NCI-H1105 (cell line): ENCODE measurements around the gene ARRDC3.
A peak's percentile ranks its signal among the peaks of the same experiment; 100 is the strongest.

ENCODE experiments used
- DNase-seq: peaks from one replicate; lab custom pipeline; 2025; lab: John Stamatoyannopoulos, UW

The ARRDC3 gene

DNA sequence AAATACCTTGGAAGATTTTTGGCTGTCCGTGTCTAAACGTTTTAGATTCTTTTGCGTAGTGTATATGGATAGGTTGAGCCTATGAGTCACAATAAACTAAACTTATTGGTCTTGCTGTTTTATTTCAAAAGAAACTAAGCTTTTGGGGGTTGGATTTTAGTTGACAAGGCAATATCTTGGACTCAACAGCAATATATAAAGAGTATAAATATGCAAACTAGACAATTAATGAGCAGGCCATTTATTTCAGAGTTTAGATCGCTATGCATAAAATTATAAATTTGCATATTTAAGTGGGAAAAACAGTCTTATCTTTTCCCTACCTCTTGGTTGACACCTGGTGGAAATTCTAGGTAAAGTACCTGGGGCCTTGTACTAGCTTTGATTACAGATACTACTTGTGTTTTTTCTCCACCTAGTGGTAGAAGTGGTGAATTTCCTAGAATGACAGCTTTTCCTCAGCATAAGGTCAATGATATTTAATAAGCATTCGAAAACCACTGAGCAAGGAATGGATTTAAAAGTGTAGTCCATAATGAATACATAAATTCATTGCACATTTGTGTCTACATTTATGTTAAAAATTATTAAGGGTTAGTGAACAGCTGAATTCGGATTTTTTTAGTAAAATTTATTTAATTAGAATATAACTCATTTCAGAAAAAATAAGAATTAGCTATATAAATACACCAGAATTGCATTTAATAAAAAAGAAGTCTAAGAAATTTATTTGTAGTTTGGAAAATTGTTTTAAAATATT, 1.7 kb upstream of the ARRDC3 start:
- DNase-seq = peak; percentile 60

DNA sequence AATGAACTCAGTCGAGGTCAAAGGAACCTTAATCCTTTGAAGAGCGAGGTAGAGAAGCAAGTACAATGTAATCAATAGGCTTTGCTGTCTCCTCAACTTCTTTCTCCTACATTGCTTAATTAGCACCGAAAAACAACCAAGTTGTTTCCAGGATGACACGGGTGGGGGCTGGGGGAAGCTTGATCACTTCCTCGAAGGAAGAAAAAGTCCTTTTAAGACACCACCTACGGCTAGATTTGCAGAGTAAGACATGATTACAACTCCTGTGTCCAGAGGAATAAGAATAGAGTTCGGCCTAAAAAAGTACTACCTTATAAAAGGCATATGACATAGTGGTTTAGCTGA, 811 bp upstream of the ARRDC3 start:
- no peak for DNase-seq

DNA sequence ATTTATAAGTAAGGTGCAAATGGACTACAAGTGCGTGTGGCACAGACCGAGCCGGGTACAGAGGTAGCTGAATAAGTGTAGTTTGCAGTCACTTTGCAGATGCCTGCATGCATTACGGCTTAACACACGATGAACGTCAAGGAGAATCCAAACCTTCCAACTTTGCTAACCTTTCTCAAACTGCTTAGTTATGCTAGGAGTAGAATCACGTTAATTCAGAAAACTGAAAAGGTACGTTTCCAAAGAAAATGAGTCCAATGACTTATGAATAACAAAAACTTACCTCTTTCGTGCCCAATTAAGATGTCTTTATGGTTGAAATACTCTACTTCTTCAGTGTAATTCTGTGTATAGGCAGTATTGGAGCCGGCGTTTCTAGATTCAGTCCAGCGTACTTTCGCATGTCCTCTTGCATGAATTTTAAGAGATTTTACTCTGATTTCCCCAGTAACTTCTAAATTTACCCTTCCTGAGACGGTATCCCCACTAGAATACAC, 539 bp downstream of the ARRDC3 start:
- no peak for DNase-seq

DNA sequence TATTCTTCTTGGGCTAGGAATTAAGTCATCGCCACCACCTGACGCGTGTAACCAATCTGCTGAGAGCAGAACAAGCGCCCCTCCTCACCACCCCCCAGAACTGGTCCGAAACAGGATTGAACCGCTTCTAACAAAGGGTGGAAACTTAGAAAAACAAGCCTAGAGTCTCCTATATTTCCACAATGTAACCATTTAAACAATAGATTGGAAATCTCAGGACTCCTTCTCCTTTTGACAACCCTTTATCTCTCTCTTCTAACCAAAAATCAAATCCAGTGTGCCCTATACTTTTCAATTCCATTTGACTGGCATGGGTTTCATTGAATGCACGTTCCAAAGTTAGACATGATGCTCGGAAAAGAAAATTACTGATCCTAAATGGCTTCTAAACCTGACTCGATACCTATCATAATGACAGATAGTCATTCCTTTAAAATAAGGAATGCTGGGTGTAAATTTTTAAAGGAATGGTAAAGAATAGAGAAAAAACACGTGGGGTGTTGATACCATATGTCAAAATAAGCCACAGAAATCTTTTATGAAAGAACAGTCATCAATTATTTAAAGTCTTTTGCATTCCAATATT, 1.2 kb downstream of the ARRDC3 start:
- peak; percentile 66 for DNase-seq

DNA sequence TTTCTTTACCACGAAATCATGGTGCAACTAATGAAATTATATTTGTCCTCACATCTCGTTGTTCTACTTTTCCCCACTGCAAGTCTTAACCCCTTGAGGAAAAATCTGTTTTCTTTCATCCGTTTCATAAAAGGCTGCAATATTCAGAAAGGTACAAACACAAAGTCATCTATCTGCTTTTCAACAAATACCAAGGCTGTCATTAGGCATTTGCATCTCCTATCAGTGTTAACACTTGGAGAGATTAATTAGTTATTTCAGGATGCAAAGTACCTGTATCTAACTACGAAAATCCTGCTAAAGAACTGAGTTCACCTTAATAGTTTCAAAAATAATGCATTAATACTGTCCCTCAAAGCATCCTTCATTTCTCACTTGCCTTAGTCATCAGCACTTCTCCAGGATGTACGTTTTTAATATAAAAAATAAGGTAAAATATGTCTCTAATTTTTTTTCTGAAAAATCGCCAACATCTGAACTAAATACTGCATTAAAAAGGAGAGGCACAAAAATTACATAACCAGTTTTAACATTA, 1.8 kb downstream of the ARRDC3 start:
- no peak for DNase-seq

DNA sequence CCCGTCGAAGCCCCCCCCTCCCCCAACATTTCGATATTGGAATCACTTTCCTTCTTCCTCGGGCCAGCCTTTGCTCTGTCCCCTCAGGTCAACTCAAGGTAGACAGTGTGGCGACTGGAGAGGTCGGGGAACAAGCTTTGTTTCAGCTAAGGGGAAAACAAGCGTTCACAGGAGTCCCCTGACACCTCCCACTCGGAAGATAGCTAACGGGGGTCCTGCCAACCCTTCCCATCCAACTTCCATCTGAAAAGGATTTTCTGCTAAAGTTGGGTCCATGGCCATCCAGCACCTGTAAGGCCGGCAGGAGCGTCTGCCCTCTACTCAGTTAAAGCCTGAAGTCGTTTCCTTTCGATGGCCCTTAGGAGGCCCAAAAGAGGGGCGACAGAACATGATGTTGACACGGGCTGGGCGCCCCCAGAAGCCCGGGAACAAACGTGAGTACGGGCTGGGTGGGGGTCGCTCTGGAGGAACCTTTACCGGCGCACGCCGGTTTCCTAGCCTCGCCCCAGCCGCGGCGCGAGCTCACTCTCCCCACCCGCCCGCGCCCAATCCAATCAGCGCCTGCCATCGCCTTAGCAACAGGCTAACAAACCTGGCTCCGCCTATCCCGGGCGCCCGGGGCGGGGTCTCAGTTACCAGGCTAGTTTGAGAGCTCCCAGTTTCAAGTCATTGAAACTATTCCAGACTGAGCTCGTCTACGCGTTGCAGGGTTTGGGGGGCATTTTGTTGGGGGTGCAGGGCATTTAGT, 2.5 kb downstream of the ARRDC3 start:
- peak; percentile 87 for DNase-seq

DNA sequence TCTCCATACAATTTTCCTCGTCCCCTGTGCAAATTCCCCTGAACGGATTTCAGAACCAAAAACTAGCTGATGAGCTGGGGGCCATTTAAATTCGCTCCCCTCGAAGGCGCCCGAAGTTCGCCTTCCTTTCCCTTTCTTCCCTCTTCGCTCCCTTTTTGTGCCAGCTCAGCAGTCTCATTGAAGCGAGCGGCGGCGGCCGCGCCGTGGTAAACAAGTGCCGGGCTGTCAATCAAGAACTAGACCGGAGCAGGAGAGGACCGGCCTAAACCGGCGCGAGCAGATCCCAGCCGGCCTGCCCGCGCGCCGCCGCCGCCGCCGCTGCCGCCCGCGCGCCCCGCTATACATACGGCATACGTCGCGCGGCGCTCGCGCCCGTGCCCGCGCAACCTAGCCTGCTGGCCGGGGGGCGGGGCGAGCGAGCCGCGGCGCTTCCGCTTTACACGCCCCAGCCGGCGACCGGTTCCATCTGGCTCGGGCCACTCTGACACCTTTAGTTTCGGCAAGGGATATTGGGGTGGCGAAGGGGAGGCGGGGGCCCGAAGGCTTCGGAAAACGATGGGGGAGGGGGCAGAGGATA, 3.1 kb downstream of the ARRDC3 start:
- DNase-seq = peak; percentile 94

DNA sequence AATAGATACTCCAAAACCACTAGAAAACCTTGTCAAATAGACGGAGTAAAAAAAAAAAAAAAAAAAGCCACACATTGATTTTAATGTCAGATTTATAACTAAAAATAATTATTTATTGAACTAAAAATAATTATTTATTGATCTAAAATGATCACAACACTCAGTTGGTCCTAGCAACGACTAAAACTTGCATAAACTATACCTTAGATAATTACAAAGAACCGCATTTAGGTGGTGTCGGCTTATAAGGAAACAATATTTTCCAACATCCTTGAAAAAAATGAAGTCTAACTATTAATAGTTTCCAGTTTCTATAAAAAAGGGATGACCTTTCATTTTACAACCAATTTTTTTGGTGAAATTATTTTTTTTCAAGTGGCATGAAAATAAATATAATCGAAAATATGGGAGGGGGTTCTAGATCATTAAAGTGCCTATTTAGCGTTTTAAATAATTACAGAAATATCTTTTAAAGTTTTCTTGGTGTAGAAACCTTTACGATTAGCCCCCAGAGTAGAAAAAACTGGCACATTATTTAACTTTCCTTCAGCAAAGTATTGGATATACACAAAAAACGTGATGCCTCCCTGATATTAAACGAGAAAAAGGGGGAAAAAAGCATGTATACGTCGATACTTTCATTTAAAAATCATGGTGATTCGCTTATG, 3.7 kb downstream of the ARRDC3 start:
- DNase-seq = no peak

DNA sequence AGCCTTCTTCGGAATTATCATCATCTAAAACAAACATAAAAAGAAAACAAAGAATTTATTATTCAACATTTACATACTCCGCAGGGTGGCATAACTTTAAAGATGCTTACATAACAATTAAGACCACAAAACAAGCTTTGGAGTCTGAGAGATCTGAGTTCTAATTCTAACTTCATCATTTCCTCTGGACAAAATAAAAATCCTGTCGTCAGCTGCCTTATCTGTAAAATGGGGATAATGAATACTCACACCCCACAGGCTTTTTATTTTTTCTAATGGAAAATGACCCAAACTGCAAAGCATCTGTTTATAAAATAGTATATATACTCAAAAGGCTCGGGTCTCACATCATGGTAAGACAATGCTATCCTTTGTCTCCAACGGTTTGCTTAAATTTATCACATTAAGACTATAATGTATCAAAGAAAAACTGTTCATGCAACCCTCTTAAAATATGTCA, 4.3 kb downstream of the ARRDC3 start:
- DNase-seq = no peak

DNA sequence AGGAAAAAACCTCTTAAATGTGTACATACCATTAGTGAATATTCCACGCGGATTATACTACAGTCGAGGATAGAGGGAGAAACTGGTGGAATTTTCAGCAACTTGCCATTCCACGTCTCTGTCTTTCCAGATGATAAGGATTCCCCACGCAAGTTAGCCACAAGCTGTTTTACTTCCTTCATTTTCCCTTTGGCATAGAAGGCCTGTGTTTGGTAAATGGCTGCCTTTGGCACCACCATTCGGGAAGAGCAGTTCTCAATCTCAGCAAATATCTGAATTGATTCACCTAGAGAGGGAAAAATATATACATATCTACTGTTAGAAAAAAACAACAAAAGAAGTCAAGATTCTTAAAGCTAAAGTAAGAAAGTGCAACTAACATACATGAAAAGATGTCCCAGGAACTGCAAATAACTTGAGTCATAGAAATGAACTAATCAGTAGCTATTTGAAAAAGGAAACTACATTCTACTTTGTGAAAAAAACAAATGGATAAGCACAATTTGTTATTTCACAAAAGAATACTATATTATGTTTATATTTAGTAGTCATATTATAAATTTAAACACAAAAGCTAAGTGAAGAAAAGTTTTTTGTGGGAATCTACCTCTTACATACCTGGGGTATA, 8.1 kb downstream of the ARRDC3 start:
- no peak for DNase-seq

DNA sequence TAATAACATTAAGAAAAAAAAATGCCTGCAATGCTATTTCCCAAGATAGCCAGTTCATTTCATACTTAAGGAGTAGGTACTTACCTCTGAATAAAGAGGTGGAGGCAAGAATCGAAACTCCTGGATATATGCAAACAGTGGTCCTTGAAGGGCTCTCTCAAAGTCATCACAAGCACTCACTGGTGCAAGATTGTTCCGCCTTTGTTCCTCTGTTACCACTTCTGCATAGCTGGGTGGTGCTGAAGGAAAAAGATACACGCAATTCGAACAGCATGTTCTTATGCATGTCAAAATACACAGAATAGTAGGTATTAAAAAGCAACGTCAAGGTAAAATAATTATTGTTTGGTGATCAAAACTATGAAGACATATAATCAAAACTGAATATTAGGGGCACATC, 9.5 kb downstream of the ARRDC3 start:
- no peak for DNase-seq

DNA sequence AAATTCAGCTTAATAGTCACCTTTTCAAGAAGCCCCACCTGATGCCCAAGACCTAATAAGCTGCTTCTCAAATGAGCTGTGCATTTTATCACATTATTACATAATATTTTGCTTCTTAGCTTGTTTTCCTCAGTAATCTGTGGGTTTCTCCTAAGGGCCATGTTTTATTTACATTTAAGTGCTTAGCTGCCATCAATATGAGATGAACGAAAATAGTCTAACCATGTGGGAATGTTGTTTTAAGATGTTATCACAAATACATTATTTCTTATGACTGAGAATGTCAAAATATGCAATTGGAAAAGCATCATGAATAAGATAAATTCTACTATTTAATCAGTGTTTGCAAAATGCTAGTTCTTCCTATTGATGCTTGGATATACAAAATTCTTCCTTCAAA, 10.1 kb downstream of the ARRDC3 start:
- DNase-seq = no peak

DNA sequence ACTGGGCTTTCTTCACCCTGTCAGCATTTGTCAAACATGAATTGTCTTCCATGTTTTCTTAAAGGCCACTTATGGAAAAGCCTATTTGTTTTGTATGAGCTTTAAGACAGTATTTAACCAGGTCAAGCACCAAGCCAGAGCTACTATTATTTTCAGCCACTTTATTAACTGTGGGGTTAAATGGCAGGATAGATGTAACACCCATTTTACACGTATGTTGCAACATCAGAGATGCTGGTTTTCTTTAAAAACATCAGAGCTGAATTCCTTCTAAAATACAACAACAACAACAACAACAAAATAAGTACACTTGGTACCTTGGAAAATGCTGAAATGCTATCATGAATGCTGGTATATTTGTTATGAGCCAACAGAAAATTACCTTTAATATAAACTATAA, 13.6 kb downstream of the ARRDC3 start:
- DNase-seq = no peak

DNA sequence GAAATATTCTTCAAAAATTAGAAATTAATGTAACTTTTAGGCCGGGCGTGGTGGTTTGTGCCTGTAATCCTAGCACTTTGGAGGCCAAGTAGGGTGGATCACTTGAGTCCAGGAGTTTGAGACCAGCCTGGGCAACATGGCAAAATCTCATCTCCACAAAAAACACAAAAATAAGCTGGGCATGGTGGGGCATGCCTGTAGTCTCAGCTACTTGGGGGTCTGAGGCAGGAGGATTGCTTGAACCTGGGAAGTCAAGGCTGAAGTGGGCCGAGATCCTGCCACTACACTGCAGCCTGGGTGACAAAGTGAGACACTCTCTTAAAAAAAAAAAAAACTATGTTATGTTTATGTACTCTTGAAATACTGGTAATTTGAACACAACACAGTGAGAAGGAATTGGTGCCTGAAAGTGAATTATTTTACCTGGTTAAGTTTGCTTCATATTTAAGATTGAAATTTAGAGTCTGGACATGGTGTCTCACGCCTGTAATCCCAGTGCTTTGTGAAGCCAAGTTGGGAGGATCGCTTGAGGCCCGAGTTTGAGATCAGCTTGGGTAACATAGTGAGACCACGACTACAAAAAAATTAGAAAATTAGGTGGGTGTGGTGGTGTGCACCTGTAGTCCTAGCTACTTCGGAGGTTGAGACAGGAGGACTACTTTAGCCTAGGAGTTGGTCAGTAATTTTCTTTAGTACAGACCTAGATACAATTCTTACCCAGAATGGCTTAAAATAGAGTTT, 15.0 kb downstream of the ARRDC3 start:
- no peak for DNase-seq

DNA sequence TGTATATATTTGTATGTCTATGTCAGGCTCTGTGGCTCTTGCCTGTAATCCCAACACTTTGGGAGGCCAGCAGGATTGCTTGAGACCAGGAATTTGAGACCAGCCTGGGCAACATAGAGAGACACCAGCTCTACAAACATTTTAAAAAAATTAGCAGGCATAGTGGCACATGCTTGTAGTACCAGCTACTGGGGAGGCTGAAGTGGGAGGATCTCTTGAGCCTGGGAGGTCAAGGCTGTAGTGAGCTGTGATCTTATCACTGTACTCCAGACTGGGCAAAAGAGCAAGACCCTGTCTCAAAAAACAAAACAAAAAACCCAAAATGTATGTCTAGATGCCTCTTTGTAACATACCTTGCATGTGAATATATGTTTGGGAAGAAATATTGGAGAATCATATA, 15.8 kb downstream of the ARRDC3 start:
- DNase-seq = no peak

DNA sequence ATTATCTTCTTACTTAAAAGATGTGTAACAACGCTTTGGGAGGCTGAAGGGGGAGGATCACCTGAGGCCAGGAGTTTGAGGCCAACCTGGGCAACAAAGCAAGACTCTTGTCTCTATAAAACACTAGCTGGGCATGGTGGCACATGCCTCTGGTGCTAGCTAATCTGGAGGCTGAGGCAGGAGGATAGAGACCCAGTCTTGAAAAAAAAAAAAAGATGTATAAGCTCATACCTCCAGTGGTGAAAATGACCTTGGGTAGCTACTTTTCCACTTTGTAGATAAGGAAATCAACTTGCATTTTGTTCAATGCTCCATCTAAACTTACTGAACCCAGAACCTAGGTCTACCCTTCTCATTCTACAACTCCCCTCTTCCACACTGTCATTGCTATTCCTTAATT, 16.6 kb downstream of the ARRDC3 start:
- DNase-seq = no peak

DNA sequence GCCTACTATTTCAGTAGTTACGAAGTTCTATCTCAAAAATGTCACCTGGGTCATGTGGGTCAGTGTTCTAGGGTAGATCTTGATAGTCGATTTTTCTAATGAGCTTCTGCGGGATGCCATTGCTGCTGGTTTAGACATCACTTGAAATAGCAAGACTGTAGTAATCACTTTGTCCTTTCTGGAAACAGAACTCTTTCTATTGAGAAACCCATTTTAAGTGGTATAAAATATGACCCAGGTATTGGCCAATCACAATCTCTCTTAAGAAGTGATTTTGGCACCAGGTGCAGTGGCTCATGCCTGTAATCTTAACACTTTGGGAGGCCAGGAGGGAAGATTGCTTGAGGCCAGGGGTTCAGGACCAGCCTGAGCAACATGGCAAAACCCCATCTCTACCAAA, 17.6 kb downstream of the ARRDC3 start:
- DNase-seq = no peak

DNA sequence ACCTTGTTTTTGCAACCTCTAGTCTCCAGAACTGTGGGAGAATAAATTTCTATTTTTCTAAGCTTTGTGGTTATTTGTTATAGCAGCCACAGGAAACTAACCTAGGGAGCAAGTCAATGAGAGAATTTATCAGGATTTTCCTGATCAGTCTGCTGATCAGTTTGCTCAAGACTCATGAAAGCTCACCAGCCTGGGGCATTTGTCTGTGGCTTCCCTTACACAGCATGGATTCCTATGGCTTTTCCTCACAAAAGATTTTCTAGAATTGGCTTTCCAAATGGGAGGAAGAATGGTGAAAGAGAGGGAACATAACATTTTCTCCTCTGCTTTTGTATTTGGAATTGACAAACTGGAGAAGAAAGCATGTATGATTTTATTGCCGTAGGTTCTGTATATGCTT, 20.2 kb downstream of the ARRDC3 start:
- no peak for DNase-seq

DNA sequence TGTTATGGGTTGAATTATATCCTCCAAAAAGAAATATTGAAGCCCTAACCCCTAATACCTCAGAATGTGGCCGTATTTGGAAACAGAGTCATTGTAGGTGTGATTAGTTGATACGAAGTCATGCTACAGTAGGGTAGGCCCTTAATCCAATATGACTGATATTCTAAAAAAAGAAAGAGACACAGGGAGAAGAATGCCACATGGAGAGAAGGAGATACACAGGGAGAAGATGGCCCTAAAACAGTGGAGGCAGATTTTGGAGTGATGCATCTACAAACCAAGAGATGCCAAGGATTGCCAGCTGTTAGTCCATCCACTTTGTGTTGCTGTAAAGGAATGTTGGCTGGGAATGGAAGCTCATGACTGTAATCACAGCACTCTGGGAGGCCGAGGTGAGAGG, 21.3 kb downstream of the ARRDC3 start:
- no peak for DNase-seq

DNA sequence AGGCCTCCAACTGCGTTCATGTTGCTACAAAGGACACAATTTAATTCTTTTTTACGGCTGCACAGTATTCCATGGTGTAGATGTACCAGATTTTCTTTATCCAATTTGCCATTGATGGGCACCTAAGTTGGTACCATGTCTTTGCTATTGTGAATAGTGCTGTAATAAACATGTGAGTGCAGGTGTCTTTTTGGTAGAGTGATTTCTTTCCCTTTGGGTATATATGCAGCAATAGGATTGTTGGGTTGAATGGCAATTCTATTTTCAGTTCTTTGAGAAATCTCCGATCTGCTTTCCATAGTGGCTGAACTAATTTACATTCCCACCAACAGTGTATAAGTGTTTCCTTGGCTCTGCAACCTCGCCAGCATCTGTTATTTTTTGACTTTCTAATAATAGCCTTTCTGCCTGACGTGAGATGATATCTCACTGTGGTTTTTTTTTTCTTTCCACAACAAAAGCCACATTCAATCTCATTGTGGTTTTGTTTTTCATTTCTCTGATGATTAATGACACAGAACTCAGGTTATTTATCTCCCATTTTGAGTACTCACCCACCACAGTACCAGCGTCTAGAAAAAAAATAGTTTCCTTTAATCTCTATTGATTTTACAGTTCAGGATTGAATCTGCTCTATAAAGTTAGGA, 21.9 kb downstream of the ARRDC3 start:
- no peak for DNase-seq
